ENCODE data around the gene UGT2B17. TPM values are rescaled to one million over a fixed set of nuclear protein-coding genes. Genes with fewer than 3 reads are reported as not detected.

Gene UGT2B17
- total RNA-seq, 1 experiment from 2014 or later = not detected

DNA sequence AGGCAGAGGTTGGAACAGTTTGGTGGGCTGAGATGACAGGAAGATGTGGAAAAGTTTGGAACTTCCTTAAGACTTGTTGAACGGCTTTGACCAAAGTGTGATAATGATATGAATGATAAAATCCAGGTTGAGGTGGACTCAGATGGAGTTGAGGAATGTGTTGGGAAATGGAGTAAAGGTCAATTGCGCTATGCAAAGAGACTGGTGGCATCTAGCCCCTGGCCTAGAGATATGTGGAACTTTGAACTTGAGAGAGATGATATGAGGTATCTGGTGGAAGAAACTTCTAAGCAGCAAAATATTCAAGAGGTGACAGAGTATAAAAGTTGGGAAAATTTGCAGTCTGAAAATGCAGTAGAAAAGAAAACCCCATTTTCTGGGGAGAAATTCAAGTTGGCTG is 21.4 kb upstream of the UGT2B17 start:
- Histone ChIP-seq H3K4me1 (ENCODE audit: control insufficient read depth, insufficient read depth, low read length) (no peaks in the 10 kb centered on the region), H3K36me3 (ENCODE audit: control insufficient read depth, insufficient read depth, low read length) (no peaks in the 10 kb centered on the region), H3K27ac (ENCODE audit: low read length) (no peak overlapping the region), H3K4me3 (ENCODE audit: low read depth in 2 of 2, low read length in 2 of 2) (no peak overlapping the region), H3K27me3 (ENCODE audit: control insufficient read depth, insufficient read depth, low read length) (no peaks in the 10 kb centered on the region), H3K9me3 (ENCODE audit: control insufficient read depth, insufficient read depth, low read depth, low read length) (no peaks in the 10 kb centered on the region)
- POLR2A ChIA-PET = no interaction called here
- DNase-seq (ENCODE audit: low read depth, low spot score) (no peak), ATAC-seq (no peak)
- in situ Hi-C loops (cut with HindIII; ENCODE audit: low pct_unique_long_range_greater_than_20kb, low sequenced_read_pairs) = no loop called here
- intact Hi-C loops (cut with micrococcal nuclease; ENCODE audit: unreplicated experiment) = no loop called here
- TF ChIP-seq, protein P1, sequence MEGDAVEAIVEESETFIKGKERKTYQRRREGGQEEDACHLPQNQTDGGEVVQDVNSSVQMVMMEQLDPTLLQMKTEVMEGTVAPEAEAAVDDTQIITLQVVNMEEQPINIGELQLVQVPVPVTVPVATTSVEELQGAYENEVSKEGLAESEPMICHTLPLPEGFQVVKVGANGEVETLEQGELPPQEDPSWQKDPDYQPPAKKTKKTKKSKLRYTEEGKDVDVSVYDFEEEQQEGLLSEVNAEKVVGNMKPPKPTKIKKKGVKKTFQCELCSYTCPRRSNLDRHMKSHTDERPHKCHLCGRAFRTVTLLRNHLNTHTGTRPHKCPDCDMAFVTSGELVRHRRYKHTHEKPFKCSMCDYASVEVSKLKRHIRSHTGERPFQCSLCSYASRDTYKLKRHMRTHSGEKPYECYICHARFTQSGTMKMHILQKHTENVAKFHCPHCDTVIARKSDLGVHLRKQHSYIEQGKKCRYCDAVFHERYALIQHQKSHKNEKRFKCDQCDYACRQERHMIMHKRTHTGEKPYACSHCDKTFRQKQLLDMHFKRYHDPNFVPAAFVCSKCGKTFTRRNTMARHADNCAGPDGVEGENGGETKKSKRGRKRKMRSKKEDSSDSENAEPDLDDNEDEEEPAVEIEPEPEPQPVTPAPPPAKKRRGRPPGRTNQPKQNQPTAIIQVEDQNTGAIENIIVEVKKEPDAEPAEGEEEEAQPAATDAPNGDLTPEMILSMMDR (IDR thresholded peaks at IDR 0.05) = no peak
- no peak for TF ChIP-seq REST (IDR thresholded peaks at IDR 0.05; ENCODE audit: insufficient read depth in 1 of 2, low read depth in 2 of 2, low read length in 1 of 2)
- no peak for TF ChIP-seq SIN3A (IDR thresholded peaks at IDR 0.05; ENCODE audit: borderline replicate concordance, insufficient read depth, low read depth, low read length)
- no peak for TF ChIP-seq TCF7L2 (IDR thresholded peaks at IDR 0.05; ENCODE audit: low read depth, low read length)
- TF ChIP-seq POLR2AphosphoS5 (IDR thresholded peaks at IDR 0.05; ENCODE audit: low read depth, low read length) = no peak
- BruUV-seq (replicated peaks) = no TSS peak
- CTCF ChIA-PET = no interaction called here

GRCh38 chr4:68594678-68595077 is 18.6 kb upstream of the UGT2B17 start:
- no peak for TF ChIP-seq SIN3A (IDR thresholded peaks at IDR 0.05; ENCODE audit: borderline replicate concordance, insufficient read depth, low read depth, low read length)
- TF ChIP-seq, protein P1 (IDR thresholded peaks at IDR 0.05) = no peak
- no peak for TF ChIP-seq POLR2AphosphoS5 (IDR thresholded peaks at IDR 0.05; ENCODE audit: low read depth, low read length)
- TF ChIP-seq REST (IDR thresholded peaks at IDR 0.05; ENCODE audit: insufficient read depth in 1 of 2, low read depth in 2 of 2, low read length in 1 of 2) = no peak
- TF ChIP-seq TCF7L2 (IDR thresholded peaks at IDR 0.05; ENCODE audit: low read depth, low read length) = no peak
- Histone ChIP-seq H3K27me3 (ENCODE audit: control insufficient read depth, insufficient read depth, low read length) (no peaks in the 10 kb centered on the region), H3K27ac (ENCODE audit: low read length) (no peak overlapping the region), H3K36me3 (ENCODE audit: control insufficient read depth, insufficient read depth, low read length) (no peaks in the 10 kb centered on the region), H3K4me3 (ENCODE audit: low read depth in 2 of 2, low read length in 2 of 2) (no peak overlapping the region), H3K4me1 (ENCODE audit: control insufficient read depth, insufficient read depth, low read length) (no peaks in the 10 kb centered on the region), H3K9me3 (ENCODE audit: control insufficient read depth, insufficient read depth, low read depth, low read length) (no peaks in the 10 kb centered on the region)
- ChIA-PET POLR2A (no interaction called here), CTCF (no interaction called here)
- intact Hi-C loops (cut with micrococcal nuclease; ENCODE audit: unreplicated experiment) = no loop called here
- ATAC-seq (no peak), DNase-seq (ENCODE audit: low read depth, low spot score) (no peak)
- in situ Hi-C loops (cut with HindIII; ENCODE audit: low pct_unique_long_range_greater_than_20kb, low sequenced_read_pairs) = no loop called here
- BruUV-seq (replicated peaks) = no TSS peak

Data from Panc1 (cell line).